HFFc6 (cell line): Measurements from ENCODE around the gene MGAT1. TPM values are rescaled to one million over a fixed set of nuclear protein-coding genes. Genes with fewer than 3 reads are reported as not detected.

Source experiments
- DNase-seq: peaks from one replicate; pipeline ENCODE4 v3.0.0-alpha.2; 2018
- H3K27ac Mint-ChIP-seq: 2 replicates; pipeline ENCODE4 v1.8.0; 2020; ENCODE audit warnings: mild to moderate bottlenecking, mixed read lengths
- H3K27me3 Mint-ChIP-seq: 2 replicates; pipeline ENCODE4 v1.8.0; 2021; ENCODE audit warnings: mild to moderate bottlenecking, moderate library complexity, mixed read lengths; ENCODE audit not compliant: insufficient read depth
- H3K36me3 Mint-ChIP-seq: 2 replicates; pipeline ENCODE4 v1.8.0; 2021; ENCODE audit warnings: low read depth, mixed read lengths
- H3K4me1 Mint-ChIP-seq: 2 replicates; pipeline ENCODE4 v1.8.0; 2020; ENCODE audit warnings: low read depth, mixed read lengths
- H3K4me3 Mint-ChIP-seq: 2 replicates; pipeline ENCODE4 v1.8.0; 2020; ENCODE audit warnings: mild to moderate bottlenecking, moderate library complexity, mixed read lengths
- H3K9me3 Mint-ChIP-seq: 2 replicates; pipeline ENCODE4 v1.8.0; 2020; ENCODE audit warnings: mild to moderate bottlenecking, mixed read lengths
- total RNA-seq, 6 experiments: library from RNA; stranded (reverse); fragmentation: NEBNext Ultra II Directional; extraction: Animal tissue kit (Norgen Biotek cat#: 25700); gene quantifications; 2 replicates in 1 of 6; 3 replicates in 5 of 6; pipeline ENCODE4 v1.2.3, GENCODE V29; 2021
- TF ChIP-seq, protein P1 (sequence below): fragments of 200-600 bp; sonication (generic); IDR thresholded peaks from 2 replicates; pipeline ENCODE4 v1.5.0; 2021; ENCODE audit warnings: antibody characterized with exemption, mild to moderate bottlenecking

Gene MGAT1
- total RNA-seq, 6 experiments from 2014 or later, result 188 to 220 (median 206) TPM

- Mint-ChIP-seq H3K4me3 (no peak overlapping the region), H3K9me3 (peaks cover 44% of the 10 kb centered on the region), H3K36me3 (peaks cover 67% of the 10 kb centered on the region), H3K27me3 (no peaks in the 10 kb centered on the region; the same call in 1 of the 2 replicates), H3K4me1 (no peaks in the 10 kb centered on the region), H3K27ac (no peak overlapping the region)
- DNase-seq, result no peak
- TF ChIP-seq, protein P1, sequence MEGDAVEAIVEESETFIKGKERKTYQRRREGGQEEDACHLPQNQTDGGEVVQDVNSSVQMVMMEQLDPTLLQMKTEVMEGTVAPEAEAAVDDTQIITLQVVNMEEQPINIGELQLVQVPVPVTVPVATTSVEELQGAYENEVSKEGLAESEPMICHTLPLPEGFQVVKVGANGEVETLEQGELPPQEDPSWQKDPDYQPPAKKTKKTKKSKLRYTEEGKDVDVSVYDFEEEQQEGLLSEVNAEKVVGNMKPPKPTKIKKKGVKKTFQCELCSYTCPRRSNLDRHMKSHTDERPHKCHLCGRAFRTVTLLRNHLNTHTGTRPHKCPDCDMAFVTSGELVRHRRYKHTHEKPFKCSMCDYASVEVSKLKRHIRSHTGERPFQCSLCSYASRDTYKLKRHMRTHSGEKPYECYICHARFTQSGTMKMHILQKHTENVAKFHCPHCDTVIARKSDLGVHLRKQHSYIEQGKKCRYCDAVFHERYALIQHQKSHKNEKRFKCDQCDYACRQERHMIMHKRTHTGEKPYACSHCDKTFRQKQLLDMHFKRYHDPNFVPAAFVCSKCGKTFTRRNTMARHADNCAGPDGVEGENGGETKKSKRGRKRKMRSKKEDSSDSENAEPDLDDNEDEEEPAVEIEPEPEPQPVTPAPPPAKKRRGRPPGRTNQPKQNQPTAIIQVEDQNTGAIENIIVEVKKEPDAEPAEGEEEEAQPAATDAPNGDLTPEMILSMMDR, result no peak
Measured at GRCh38 chr5:180847026-180847425, 44.4 kb upstream of the MGAT1 start.

- Mint-ChIP-seq H3K9me3 (peaks cover 25% of the 10 kb centered on the region), H3K27me3 (no peaks in the 10 kb centered on the region; the same call in 1 of the 2 replicates), H3K4me3 (no peak overlapping the region), H3K27ac (no peak overlapping the region), H3K36me3 (peaks cover 45% of the 10 kb centered on the region), H3K4me1 (no peaks in the 10 kb centered on the region)
- no peak for DNase-seq
- TF ChIP-seq, protein P1, result no peak
Measured at GRCh38 chr5:180844858-180845257, 42.3 kb upstream of the MGAT1 start.

- Mint-ChIP-seq H3K36me3 (peaks cover 41% of the 10 kb centered on the region), H3K4me1 (no peaks in the 10 kb centered on the region), H3K27me3 (no peaks in the 10 kb centered on the region; the same call in 1 of the 2 replicates), H3K27ac (no peak overlapping the region), H3K4me3 (no peak overlapping the region), H3K9me3 (peaks cover 20% of the 10 kb centered on the region)
- TF ChIP-seq, protein P1, result no peak
- DNase-seq, result no peak
Measured at GRCh38 chr5:180844432-180844831, 41.8 kb upstream of the MGAT1 start.

- H3K9me3 Mint-ChIP-seq, result no peaks in the 10 kb centered on the region
- H3K4me1 Mint-ChIP-seq, result no peaks in the 10 kb centered on the region
- H3K36me3 Mint-ChIP-seq, result 0 out of 2 replicates have a peak, but pooled peaks cover under 1% of the 10 kb centered on the region
- no peaks in the 10 kb centered on the region; the same call in 1 of the 2 replicates for H3K27me3 Mint-ChIP-seq
- TF ChIP-seq, protein P1, result no peak
- no peak overlapping the region for H3K27ac Mint-ChIP-seq
- no peak for DNase-seq
- H3K4me3 Mint-ChIP-seq, result no peak overlapping the region
Measured at GRCh38 chr5:180839935-180840334, 37.3 kb upstream of the MGAT1 start.

DNA sequence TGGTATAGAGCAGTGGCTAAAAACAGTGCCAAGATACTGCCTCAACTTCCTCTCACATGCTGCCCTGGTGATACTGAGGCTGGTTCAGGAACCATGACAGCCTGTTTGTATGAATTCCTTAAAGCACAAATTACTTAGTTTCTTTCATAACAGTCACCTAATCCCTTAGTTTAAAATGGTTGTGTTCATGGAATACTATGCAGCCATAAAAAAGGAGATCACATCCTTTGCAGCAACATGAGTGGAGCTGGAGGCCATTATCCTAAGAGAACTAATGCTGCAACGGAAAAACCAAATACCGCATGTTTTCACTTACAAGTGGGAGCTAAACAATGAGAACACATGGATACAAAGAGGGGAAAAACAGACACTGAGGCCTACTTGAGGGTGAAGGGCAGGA is 36.6 kb upstream of the MGAT1 start:
- Mint-ChIP-seq H3K4me1 (no peaks in the 10 kb centered on the region), H3K27me3 (no peaks in the 10 kb centered on the region; the same call in 1 of the 2 replicates), H3K27ac (no peak overlapping the region), H3K4me3 (no peak overlapping the region), H3K9me3 (no peaks in the 10 kb centered on the region), H3K36me3 (peaks cover 7% of the 10 kb centered on the region)
- DNase-seq, result no peak
- TF ChIP-seq, protein P1, result no peak

DNA sequence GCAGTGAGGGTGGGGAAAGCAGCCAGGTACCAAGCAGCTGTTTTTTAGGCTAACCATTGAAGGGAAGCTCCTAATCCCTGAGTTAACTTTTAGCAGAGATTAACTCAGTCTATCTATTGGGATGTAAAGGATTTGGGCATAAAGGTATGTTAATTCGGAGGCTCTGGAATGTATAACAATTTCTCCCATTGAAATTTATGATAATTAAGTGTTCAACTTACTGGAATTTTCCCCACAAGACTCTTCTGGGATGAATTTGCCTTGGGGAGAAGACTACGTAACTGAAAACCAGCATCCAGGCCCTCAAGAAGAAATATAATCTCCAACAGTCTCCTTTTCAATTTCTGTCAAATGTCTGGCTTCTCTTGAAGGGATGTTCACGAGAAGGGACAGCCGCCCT is 34.9 kb upstream of the MGAT1 start:
- no peaks in the 10 kb centered on the region for H3K9me3 Mint-ChIP-seq
- no peaks in the 10 kb centered on the region; the same call in 1 of the 2 replicates for H3K27me3 Mint-ChIP-seq

More for the DNA sequence above, 34.9 kb upstream of the MGAT1 start:
- Mint-ChIP-seq H3K36me3 (peaks cover 11% of the 10 kb centered on the region), H3K4me1 (peaks cover 5% of the 10 kb centered on the region), H3K4me3 (no peak overlapping the region), H3K27ac (no peak overlapping the region)
- DNase-seq, result no peak
- TF ChIP-seq, protein P1, result no peak
